SK-N-SH (cell line): ENCODE results near the gene SRF.

ENCODE experiments used
- NFIC ChIP-seq: IDR thresholded peaks from 2 replicates; pipeline ENCODE4 v1.4.0; 2012; ENCODE audit warnings: borderline replicate concordance
- POLR2AphosphoS5 ChIP-seq: IDR thresholded peaks from 2 replicates; pipeline ENCODE4 v1.6.1; 2012; ENCODE audit warnings: low read depth, low read length
- RAD21 ChIP-seq: IDR thresholded peaks from 2 replicates; pipeline ENCODE4 v1.6.1; 2012; ENCODE audit warnings: mild to moderate bottlenecking, low read length
- TF ChIP-seq, protein P1 (sequence below): fragments of 200-600 bp; sonication (generic); IDR thresholded peaks from 2 replicates; pipeline ENCODE4 v1.6.1; 2017; ENCODE audit warnings: antibody characterized with exemption, mild to moderate bottlenecking, moderate library complexity
- TF ChIP-seq, protein P2 (sequence below): fragments of 150-350 bp; IDR thresholded peaks from 2 replicates; pipeline ENCODE4 v1.6.1; 2017; ENCODE audit warnings: antibody characterized with exemption, low read length, low read depth, borderline replicate concordance

- TF ChIP-seq NFIC (no peak), POLR2AphosphoS5 (no peak), RAD21 (no peak)
- TF ChIP-seq, protein P1, sequence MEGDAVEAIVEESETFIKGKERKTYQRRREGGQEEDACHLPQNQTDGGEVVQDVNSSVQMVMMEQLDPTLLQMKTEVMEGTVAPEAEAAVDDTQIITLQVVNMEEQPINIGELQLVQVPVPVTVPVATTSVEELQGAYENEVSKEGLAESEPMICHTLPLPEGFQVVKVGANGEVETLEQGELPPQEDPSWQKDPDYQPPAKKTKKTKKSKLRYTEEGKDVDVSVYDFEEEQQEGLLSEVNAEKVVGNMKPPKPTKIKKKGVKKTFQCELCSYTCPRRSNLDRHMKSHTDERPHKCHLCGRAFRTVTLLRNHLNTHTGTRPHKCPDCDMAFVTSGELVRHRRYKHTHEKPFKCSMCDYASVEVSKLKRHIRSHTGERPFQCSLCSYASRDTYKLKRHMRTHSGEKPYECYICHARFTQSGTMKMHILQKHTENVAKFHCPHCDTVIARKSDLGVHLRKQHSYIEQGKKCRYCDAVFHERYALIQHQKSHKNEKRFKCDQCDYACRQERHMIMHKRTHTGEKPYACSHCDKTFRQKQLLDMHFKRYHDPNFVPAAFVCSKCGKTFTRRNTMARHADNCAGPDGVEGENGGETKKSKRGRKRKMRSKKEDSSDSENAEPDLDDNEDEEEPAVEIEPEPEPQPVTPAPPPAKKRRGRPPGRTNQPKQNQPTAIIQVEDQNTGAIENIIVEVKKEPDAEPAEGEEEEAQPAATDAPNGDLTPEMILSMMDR, result no peak
- TF ChIP-seq, protein P2, sequence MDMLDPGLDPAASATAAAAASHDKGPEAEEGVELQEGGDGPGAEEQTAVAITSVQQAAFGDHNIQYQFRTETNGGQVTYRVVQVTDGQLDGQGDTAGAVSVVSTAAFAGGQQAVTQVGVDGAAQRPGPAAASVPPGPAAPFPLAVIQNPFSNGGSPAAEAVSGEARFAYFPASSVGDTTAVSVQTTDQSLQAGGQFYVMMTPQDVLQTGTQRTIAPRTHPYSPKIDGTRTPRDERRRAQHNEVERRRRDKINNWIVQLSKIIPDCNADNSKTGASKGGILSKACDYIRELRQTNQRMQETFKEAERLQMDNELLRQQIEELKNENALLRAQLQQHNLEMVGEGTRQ, result no peak
Measured at GRCh38 chr6:43150051-43150751, 20.9 kb upstream of the SRF start.
